HG03135 (cell line): ENCODE measurements around the gene PMEPA1.

ENCODE experiments used
- ATAC-seq: cut with Tn5 transposase; IDR thresholded peaks from one replicate; pipeline ENCODE4 v1.9.1; 2021; ENCODE audit warnings: mild to moderate bottlenecking, moderate library complexity; ENCODE audit not compliant: unreplicated experiment

The PMEPA1 gene

DNA sequence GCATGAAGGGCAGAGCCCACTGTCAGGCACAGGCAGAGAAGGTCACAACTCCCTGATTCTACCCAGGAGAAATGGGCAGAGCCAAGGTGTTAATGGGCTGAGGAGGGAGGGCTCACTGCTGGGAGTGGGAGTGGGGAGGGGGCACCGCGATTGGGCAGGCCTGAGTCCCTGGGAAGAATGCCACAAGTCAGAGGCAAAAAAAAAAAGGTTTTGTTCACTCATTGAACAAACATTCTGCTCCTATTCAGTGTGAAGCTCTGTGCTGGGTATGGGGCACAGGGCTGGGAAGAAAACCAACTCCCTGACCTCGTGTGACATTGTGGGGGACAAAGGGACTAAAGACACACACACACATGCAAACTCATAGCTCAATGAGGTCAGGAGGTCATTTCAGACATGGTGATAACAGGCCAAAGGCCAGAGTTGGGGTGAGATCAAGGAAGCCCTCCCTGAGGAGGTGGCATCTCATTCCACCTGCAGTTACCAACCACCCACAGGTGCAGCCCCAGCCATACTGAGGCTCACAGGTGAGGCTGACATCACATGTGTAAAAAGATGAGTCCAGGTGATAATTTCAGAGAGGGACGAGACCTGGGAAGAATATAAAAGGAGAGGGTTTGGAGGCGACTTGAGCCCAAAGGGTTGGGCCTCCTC lies 3.2 kb upstream of the PMEPA1 start:
- no peak for ATAC-seq

DNA sequence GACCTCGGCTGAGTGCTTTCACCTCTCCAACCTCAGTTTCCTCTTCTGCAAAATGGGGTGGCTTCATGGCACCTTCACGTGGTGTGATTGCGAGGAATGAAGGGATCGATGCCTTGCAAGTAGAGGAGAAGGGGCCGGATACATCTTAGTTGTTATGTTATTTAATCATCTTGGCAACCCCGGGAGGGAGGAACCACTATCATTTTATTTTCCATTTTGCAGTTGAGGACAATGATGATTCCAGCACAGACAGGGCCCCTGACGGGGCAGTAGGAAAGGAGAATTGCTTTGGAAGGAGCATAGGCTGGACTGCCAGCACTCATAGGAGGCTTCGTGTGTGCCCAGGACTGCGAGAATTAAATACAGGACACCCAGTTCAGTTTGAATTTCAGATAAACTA lies 2.5 kb upstream of the PMEPA1 start:
- no peak for ATAC-seq

DNA sequence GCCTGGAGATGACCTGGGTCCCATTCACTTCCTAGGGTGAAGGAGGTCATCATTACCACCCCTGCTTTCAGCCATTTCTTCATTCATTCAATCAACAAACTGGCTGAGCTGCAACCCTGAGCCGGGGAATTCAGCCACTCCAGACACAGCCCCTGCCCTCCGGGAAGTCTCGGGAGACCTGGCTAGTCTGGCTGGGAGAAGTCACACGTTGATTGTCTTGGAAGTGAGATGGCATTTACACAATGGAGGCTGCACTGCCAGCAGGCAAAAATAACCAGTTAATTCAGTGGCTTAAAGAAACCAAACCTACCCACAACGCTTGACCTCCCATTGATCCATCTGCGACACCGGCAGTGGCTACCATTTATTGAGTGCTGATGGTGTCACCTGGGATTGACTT lies 2.0 kb upstream of the PMEPA1 start:
- ATAC-seq: no peak

DNA sequence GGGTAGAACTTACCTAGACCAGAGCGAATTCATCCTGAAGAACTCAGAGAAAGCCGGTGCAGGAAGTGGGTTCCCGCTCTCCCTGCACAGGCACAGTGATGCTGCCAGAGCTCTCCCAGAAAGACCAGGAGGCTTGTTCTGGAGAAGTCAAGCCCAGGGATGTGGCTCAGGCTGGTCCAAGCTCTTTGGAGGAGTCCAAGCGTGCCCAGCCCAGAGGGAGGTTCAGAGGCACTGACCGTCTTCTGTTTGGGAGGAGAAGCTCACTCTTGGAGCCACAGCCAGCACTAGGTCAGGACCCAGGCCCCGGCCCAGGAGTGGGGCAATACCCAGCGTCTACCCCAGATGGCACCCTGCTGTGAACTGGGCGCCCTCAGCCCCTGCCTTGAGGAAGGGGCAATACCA lies 1.5 kb upstream of the PMEPA1 start:
- no peak for ATAC-seq

DNA sequence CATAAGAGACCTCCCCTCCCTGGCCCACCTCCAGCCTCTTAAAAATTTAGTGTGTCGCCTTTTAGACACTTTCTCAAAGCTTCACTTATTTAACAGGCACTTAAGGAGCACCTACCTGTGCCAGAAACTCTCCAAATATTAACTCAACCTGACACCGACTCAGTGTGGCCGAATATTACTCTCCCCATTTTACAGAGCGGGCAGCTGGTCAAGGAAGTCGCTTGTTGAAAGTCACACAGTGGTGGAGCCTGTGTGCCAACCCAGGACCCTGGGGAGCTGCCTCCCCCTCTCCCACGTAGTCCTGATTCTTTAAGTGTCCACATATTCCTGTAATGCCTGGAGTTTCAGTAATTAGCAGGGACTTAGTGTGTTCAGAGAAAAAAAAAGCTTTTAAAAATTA lies 1.0 kb upstream of the PMEPA1 start:
- no peak for ATAC-seq

DNA sequence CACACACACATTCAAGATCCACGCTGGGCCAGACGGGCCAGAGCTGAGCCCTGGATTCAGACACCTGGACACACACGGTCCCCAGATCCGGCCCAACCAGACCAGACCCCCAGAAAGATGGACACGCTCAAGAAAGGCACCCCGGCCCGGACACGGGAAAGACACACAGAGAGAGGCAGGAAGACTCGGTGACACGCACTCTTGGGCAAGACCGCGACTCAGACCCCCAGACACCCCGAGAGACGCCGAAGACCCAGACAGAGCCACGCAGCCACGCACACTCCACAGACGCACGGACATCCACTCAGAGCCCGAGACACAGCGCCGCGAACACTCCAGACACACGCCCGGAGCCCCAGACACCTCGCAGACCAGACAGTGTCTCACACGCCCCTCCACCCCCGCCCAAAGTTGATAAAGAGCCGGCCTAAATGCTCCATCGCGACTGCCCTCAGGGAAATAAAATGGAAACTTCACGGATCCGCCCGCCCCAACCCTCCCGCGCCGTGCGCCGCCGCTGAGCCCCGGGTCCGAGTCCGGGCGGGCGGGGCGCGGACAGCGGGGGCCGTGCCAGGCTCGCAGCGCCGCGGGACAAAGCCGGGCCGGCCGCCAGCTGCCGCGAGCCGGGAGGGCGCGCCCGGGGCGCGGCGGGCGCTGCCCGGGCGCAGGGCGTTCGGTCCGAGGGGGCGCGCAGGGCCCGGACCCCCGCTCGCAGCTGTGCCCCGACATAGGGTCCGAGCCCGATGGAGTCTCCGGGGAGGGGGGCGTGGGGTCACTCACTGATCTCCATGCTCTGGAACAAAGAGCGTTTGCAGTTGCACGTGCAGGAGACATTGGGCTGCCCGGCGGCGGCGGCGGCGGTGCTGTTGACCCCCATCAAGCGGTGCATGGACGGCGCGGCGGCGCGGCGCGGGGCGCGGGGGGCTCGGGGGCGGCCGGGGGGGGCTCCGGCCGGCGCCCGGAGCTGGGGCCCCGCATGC lies 831 bp downstream of the PMEPA1 start:
- peak; percentile 11 for ATAC-seq

DNA sequence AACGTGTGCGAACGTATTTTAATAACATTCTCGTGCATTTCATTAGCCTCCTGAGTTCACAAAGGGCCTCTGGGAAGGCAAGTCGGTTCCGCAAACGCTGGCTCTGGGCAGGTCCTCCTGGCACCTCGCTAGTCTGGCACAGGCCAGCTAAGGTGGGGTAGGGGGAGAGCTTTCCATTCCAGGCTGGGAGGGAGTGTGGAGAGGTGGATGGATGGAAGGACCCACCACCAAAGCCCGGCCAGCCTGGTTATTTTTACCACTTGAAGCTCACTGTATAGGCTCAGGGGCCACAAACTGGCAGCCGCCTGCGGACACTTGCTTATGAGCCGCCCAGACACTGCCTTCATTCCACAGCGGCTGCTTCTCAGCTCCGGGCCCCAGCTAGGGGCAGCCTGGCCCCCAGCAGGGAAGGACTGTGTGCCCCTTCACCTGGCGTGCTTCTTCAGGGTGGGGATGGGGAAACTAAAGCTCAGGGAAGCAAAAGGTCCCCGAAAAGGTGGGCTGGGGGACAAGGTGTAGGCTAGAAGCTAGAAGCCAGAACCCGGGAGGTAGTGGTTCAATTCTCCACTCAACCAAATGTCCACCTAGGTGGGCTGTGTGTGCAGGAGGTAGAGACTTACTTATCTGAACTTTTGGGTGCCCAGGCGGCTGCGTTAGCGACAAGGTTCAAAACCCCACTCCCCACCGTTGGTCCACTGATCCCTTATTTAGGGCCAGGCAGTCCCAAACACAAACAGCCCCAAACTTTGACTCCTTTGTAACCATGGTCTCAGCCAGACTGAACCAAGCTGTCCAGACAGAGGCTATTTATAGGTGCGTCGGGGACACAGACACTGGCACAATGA lies 1.7 kb downstream of the PMEPA1 start:
- no peak for ATAC-seq

DNA sequence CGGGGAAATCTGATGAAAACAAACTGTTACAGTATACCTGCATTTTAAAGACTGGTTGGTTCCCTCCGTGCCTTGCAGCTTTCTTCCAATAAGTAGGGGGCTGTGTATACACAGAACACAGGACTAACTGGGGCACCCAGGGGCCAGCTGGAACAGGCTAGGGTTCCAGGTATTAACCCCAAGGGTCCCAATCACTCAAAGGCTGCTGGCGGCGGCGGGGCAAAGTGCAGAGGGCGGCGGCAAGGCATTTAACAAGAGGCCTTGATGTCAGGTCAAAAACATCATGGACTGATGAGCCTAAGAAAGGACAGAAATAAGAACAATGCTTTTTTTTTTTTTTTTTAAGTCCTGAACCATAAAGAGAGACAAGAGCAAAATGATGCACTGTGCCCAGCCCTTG lies 2.5 kb downstream of the PMEPA1 start:
- no peak for ATAC-seq

DNA sequence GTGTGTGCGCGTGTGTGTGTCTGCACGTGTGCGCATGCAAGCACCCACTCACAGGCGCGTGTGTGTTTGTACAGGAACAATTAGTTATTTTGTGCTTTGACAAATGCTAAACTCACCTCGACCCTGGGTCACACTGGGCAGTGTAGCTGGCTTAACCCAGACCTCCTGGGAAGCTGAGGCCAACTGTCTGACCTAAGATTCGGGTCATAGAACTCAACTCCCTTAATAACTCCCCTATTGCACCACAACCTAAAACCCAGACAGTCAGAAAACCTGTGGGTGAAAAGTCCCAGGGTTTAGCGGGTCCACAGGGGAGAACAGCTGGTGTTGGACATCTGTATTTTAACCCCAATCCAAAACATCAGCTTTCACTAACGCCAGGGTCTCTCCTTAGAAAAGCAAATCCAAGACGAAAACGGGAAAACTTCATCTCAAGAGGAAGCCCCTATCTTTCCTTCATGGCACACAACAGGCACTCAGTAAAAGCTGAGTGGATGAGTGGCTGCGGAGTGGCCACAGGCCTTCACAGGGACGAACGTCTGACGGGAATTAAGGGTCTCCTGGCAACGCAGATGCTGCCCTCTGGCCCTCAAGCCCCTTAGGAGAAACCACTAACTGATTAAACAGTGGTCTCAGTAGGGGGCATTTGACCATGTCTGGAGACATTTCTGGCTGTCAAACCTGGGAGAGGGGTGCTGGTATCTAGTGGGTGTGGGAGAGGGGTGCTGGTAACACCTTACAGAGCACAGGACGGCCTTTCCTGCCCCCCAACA lies 4.5 kb downstream of the PMEPA1 start:
- no peak for ATAC-seq

DNA sequence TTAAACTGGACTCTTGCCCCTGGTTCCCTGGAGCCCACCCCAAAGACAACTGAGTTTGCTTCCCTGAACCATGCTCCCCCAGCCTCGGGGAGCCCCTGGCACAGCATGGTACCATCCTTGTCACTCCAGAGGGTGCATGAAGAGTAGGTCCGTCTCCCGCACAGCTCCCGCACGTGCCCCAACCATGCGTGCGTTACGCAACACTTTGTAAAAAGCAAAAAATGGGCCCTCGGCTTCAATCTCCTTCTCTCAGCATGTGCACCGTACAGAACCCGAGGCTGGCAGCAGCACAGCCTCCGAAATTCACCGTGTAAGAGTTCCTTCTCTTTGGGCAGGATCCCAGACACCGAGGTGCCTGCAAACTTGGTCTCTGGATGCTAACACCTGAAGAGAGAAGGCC lies 5.6 kb downstream of the PMEPA1 start:
- ATAC-seq: no peak

DNA sequence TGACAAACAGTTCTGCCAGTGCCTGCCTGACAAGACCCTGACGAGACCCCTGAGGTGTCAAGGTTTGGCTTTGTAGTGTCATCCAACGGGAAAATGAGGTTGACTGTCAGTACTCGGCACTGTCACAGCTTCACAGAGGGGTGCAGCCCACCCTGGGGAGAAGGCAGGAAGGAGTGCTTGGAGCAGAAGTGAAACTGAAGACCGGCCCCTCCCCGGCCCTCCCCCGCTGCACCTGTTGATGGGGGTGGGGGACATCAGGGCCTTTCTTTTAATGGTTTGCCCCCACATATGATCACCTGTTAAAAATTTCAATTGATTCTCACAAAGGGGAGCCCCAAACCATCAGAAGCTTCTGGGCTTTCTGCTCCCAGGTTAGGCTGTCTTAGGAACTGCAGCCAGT lies 6.8 kb downstream of the PMEPA1 start:
- ATAC-seq: no peak

DNA sequence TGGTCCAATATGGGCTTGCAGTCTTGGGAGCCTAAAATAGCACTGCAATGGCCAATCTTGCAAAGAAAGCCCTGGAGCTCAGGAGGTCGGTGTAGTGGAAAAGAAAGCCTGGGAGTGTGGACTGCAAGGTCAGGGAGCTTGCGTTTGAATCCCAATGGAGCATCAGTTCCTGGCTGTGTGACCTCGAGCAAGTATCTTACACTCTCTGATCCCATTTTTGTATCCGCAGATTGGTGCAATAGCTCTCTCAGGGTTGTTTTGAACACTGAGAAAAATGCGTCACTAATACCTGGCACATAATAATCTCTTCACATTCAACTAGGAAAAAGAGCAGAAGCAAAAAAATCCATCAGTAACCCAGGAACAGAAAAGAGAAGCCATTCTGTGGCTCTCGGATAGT lies 7.3 kb downstream of the PMEPA1 start:
- ATAC-seq: no peak

DNA sequence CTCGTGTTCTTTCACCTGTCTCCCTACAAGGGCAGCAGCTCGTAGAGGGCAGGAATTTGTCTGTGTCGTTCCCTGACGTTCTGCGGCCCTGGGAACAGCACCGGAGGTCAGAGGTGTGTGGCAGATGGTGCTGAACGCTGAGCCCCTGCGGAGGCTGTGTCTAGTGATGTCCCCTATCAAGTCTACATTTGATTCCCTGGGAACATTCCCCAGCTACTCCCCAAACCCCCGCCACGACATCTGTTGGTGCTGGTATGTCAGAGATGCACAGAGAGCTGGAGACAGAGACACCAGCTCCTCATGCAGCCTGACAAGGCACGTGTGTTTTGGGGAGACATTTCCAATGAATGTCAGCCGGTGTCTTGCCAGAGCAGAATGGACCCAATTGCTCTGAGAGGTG lies 7.7 kb downstream of the PMEPA1 start:
- ATAC-seq: no peak

DNA sequence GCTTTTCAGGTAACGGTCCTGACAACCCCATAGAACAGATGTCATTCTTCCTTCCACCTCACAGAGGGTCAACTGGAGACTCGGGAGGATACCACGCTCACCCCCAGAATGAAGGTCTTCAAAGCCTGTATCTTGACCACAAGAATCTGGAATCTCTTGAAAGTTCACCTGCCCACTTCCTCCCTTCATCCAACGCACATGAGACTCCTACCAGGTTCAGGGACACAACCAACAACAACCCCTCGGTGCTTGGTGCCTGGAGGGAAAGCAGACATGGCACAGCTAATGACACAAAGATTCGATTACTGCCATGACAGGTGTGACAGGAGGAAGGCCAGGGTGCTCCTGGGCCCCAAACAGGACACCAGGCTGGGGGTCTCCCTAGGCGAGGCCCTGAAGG lies 8.2 kb downstream of the PMEPA1 start:
- no peak for ATAC-seq

DNA sequence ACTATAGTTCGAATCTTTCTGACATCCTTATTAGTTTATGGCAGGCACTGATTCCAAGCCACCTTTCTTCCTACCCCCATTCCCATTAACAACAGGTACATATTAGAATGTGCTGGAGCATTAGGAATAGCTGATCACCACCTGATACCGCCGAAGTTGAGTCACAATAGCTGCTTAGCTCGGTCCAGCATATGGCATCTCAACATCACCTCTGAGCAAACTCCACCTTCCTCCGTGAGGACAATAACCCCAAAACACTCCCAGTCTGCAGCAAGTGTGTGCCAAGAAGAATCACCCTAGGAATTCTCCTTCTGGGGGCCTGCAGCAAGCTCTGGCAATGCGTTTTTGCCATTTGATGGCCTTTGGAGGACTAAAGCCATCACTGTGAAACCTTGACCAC lies 8.7 kb downstream of the PMEPA1 start:
- ATAC-seq: no peak

DNA sequence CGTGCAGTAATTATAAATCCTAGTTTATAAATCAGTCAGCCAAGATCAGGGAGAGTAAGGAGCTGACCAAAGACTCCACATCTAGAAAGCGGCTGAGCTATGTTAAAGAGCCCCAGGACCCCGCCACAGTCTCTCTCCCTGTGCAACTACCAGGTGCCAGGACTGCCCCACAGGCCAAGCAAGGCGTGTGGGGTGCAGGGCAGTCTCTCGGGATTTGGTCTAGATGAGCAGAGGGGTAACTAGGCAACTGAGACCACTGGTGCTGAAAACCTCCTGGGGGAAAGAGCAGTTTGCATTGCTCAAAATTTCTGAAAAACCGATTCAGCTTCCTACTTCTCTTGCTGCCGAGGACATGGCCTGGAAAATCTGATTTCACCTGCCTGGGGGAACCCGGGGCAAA lies 10.4 kb downstream of the PMEPA1 start:
- no peak for ATAC-seq

DNA sequence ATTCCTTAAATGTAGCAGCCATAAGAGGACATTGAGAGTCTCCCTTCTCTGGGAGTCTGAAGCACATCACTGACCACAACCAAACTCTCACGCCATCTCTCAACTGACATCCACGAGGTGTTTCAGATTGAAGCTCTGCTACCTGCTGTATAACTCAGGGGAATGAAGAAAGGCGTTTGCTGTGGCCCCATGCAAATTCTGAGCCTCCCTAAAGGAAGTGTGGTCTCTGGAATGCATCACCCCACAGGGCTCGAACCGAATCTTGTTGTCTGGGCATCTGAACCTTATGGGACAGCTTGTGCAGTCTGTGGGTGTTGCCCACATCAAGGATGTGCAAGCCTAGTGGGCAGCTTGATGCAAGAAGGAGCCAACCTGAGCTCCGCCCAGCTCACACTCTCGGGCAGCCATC lies 10.9 kb downstream of the PMEPA1 start:
- ATAC-seq: no peak

DNA sequence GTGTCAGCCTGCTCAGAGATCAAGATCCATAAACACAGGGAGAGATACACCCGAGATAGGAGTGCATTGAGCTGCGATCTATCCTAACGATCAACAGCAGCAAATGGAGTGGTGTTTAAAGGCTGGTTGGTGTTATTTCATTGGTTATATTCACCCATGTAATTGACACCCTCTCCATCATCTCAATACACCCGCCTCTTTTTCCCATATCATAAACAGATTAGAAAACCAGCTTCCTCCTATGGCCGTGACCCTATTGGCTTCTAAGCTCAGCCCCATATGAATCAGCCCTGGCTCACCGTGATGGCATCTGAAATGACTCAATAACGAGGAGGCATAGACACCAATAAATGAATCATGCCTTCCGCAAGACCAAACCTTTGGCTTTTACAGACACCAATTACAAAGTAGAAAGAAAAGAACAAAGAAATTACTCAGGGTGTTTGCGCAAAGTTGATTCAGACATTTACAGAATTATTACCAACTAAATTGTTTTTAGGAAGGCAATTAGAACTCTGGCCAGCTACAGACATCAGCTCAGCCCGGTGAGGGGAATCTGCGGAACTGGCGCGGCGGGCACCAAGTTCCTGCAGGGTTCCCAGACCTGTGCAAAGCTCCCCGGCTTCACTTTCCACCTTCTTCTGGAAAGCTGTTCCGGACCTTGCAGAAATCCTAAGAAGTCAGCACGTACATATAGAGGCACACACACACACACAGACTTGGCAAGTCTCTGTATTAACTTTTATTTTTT lies 11.5 kb downstream of the PMEPA1 start:
- no peak for ATAC-seq

DNA sequence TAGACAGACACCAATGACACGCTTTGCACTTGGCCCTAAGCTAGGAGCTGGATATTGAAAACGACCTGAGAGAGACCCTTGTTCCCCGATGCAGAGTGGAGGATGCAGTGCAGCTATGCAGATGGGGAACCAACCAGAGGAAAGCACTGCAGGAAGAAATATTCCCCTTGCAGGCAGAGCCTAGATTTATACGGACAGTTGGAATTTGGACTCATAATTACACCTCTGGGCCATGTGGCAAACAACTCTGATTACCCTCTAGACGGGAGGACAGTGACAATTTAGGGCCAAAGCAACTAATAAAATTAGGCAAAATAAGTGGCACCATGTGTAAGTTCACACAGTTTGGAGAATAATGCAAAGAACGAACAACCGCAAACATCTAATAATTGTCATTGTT lies 12.3 kb downstream of the PMEPA1 start:
- ATAC-seq: no peak

DNA sequence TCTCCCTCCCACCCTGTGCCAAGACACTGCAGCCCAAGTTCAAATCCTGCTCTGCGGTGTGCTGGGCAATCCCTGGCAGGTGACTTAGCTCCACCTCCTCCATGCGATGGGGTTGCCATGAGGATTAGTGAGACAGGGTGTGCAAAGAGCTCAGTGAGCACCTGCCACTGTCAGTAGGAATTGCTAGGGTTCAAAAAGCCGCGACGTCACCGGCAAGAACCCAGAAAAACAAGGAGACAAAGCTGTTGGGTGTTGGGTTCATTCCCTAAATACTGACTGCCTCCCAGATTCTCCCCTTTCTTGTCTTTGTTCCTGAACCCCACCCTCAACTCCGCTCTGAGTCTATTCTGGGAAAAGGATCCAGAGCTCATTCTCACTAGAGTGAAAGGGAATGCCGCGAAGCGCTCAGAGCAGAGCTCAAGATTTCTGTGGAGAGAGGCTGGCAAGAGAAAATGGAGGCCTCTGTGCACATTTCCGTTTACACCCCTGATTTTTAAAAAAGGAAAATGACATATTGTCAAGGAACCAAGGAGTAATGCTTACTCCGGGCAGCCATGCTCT lies 13.3 kb downstream of the PMEPA1 start:
- ATAC-seq: no peak
